ENCODE measurements around the gene DENND2A.
"Not testable (repeated sequence)": the region's sequence is repeated elsewhere in the genome, so short reads cannot be mapped to it uniquely, and the experiment has no call there.

DENND2A gene

DNA sequence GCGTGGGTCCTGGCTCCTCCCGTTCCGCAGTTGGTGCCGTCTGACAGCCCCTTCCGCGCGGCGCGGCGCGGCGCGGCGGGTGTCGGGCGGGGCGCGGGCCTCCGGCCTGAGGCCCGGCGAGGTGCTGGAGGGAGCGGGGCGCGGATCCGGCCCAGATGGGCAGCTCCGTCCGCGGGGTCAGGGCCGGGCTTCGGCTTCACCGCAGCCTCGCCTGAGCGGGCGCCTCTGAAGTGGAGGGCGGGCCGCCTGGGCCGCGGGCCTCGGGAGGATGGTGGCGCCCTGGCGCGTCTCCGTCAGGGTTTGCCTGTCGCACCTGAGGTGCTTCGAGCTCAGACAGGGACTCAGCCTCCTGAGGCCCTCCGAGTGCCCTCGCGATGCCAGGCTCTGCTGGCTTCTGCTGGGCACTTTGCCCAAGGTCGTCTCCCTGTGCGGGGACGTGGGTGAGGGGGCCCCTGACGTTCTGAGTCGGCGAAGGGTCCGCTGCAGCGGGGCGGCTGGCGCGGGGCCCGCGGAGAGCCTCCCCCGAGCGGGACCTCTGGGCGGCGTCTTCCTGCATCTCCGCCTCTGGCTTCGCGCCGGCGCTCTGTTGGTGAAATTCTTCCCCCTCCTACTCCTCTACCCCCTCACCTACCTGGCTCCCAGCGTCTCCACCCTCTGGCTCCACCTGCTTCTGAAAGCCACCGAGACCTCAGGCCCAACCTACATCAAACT is 32.6 kb upstream of the DENND2A start:
- Histone ChIP-seq H3K4me1 (ENCODE audit: control insufficient read depth, insufficient read depth, low read length) (peaks cover 30% of the 10 kb centered on the region), H3K27ac (ENCODE audit: low read length) (peak overlapping the region; percentile 37), H3K9me3 (ENCODE audit: control insufficient read depth in 2 of 2, low read length in 2 of 2) (no peaks in the 10 kb centered on the region), H3K27me3 (ENCODE audit: control insufficient read depth in 1 of 2, insufficient read depth in 2 of 2, low read length in 2 of 2) (no peaks in the 10 kb centered on the region), H3K9ac (ENCODE audit: low read length in 2 of 2) (peak overlapping the region; percentile 73 to 80), H3K36me3 (ENCODE audit: control insufficient read depth in 2 of 2, insufficient read depth in 2 of 2, low read length in 2 of 2) (peaks cover 0 to 7% of the 10 kb centered on the region in 2 donors), H3K4me3 (ENCODE audit: low read length in 2 of 2) (peak overlapping the region; percentile 66 to 82)

DNA sequence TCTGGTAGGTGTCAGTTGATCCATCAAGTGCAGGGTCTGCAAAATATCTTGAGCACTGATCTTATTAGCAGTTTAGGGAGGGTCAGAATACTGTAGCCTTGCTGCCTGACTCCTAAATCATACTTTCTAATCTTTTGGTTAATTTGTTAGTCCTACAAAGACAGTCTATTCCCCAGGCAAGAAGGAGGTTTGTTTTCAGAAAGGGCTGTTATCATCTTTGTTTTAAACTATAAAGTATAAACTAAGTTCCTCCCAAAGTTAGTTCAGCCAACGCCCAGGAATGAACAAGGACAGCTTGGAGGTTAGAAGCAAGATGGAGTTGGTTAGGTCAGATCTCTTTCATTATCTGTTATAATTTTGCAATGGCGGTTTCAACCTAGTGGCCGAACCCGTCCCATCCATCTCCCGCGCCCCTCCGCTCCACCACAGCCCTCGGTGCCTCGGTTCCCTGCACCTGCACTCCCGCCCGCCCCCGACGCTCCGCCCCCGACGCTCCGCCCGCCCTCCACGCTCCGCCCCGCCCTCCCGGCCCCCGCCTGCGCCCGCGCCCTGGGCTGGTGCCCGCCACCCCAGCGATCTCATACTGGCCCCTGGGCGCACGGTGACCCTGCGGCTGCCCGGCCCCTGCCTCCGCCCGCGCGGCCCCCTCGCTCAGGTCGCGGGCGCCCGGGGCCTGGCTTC is 31.9 kb upstream of the DENND2A start, which contains the start of gene ADCK2:
TSS of gene ADCK2 (plus strand) at position 564 of the 681 bp plus-strand sequence. CDS start 386 bp downstream, outside the sequence.
- peak within 1 kb of the TSS; percentile 66 to 82 for H3K4me3 ChIP-seq (ENCODE audit: low read length in 2 of 2)
- peak within 1 kb of the TSS; percentile 73 to 80 for H3K9ac ChIP-seq (ENCODE audit: low read length in 2 of 2)
- peaks cover 30% of the 10 kb centered on the region for H3K4me1 ChIP-seq (ENCODE audit: control insufficient read depth, insufficient read depth, low read length)
- H3K27me3 ChIP-seq (ENCODE audit: control insufficient read depth in 1 of 2, insufficient read depth in 2 of 2, low read length in 2 of 2), result no peaks in the 10 kb centered on the region
- peak within 1 kb of the TSS; percentile 37 for H3K27ac ChIP-seq (ENCODE audit: low read length)
- H3K9me3 ChIP-seq (ENCODE audit: control insufficient read depth in 2 of 2, low read length in 2 of 2), result no peaks in the 10 kb centered on the region
- peaks cover 0 to 2% of the 10 kb centered on the region in 2 donors for H3K36me3 ChIP-seq (ENCODE audit: control insufficient read depth in 2 of 2, insufficient read depth in 2 of 2, low read length in 2 of 2)

DNA sequence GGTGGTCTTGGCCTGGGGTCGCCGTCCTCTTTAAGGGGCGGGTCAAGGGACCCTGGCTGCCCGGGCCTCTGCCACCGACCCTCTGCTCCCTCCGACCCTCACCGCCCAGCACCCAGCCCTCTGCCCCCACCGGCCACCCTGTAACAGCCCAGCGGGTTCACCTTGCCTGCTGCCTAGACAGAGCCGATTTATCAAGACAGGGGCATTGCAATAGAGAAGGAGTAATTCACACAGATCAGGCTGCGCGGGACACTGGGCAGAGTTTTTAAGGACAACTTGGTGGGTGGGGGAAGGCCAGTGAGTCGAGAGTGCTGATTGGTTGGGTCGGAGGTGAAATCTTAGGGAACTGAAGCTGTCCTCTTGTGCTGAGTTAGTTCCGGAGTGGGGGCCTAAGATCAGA is 31.4 kb upstream of the DENND2A start:
- Histone ChIP-seq H3K36me3 (ENCODE audit: control insufficient read depth in 2 of 2, insufficient read depth in 2 of 2, low read length in 2 of 2) (peaks cover 0 to 2% of the 10 kb centered on the region in 2 donors), H3K4me1 (ENCODE audit: control insufficient read depth, insufficient read depth, low read length) (peaks cover 30% of the 10 kb centered on the region), H3K27ac (ENCODE audit: low read length) (no peak overlapping the region), H3K9me3 (ENCODE audit: control insufficient read depth in 2 of 2, low read length in 2 of 2) (no peaks in the 10 kb centered on the region), H3K27me3 (ENCODE audit: control insufficient read depth in 1 of 2, insufficient read depth in 2 of 2, low read length in 2 of 2) (no peaks in the 10 kb centered on the region), H3K4me3 (ENCODE audit: low read length in 2 of 2) (peak overlapping the region; percentile 46 to 82), H3K9ac (ENCODE audit: low read length in 2 of 2) (peak overlapping the region in 1 of 2 donors; percentile 9)

DNA sequence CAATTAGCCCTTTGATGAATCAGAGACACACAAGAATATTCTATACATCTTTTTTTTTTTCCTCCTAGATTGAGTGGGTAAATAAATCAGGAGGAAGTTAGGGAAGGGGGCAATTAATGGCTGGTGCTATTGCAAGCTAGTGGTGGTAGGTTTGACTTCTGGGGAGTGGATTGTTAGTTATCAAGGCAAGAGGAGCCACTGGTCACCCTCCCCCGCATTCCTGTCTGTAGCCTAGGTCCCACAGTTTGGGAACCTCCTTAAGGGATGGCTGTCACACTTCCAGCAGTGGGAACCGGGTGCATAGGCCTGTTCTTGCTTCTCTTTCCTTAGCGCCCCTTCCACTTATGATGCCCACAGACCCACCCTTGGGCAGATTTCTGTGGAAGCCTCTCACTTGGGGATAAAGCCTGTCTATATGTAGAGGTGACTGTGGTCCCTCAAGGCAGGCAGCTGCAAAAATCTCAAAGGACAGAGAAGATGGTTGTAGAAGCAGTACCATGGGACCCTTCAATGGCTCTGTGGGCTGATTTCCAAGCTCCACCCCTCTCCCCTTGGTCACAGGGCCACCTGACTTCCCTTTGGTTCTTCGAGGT is 29.8 kb upstream of the DENND2A start:
- Histone ChIP-seq H3K4me1 (ENCODE audit: control insufficient read depth, insufficient read depth, low read length) (peaks cover 26% of the 10 kb centered on the region), H3K36me3 (ENCODE audit: control insufficient read depth in 2 of 2, insufficient read depth in 2 of 2, low read length in 2 of 2) (no peaks in the 10 kb centered on the region), H3K4me3 (ENCODE audit: low read length in 2 of 2) (no peak overlapping the region), H3K27ac (ENCODE audit: low read length) (no peak overlapping the region), H3K9me3 (ENCODE audit: control insufficient read depth in 2 of 2, low read length in 2 of 2) (no peaks in the 10 kb centered on the region), H3K9ac (ENCODE audit: low read length in 2 of 2) (no peak overlapping the region), H3K27me3 (ENCODE audit: control insufficient read depth in 1 of 2, insufficient read depth in 2 of 2, low read length in 2 of 2) (no peaks in the 10 kb centered on the region)

DNA sequence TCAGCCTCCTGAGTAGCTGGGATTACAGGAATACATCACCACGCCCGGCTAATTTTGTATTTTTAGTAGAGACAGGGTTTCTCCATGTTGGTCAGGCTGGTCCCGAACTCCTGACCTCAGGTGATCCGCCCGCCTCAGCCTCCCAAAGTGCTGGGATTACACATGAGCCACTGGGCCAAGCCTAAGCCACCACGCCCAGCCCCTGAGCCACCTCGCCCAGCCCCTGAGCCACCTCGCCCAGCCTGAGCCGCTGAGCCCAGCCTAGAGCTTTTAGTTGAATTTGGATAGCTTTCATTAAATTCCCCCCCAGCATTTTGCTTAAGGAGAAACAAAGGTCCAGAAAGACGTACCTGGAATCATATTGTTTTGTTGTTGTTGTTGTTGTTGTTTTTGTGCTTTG is 29.2 kb upstream of the DENND2A start:
- not testable (repeated sequence) for H3K27ac ChIP-seq (ENCODE audit: low read length); H3K9ac ChIP-seq (ENCODE audit: low read length in 2 of 2); H3K9me3 ChIP-seq (ENCODE audit: control insufficient read depth in 2 of 2, low read length in 2 of 2); H3K27me3 ChIP-seq (ENCODE audit: control insufficient read depth in 1 of 2, insufficient read depth in 2 of 2, low read length in 2 of 2); H3K36me3 ChIP-seq (ENCODE audit: control insufficient read depth in 2 of 2, insufficient read depth in 2 of 2, low read length in 2 of 2); H3K4me3 ChIP-seq (ENCODE audit: low read length in 2 of 2)
- H3K4me1 ChIP-seq (ENCODE audit: control insufficient read depth, insufficient read depth, low read length), result peaks cover 20% of the 10 kb centered on the region

DNA sequence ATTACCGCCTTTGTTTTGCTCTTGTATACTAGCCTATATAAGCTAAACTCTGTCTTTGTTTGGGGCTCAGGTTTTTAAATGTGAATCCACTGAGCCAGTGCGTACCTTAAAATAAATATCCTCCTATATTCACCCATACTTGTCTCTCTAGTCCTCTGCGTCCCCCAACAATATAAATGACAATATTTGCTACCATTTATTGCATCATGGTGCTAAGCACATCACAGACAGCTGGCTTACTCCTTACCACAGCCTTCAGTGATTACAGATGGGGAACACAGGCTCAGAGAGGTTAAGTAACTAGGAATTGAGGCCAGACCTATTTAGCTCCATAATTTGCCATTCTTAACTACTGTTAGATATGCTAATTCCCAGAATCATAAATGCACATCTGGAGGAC is 28.7 kb upstream of the DENND2A start:
- H3K27me3 ChIP-seq (ENCODE audit: control insufficient read depth in 1 of 2, insufficient read depth in 2 of 2, low read length in 2 of 2), result no peaks in the 10 kb centered on the region
- no peak overlapping the region for H3K9ac ChIP-seq (ENCODE audit: low read length in 2 of 2)
- no peak overlapping the region for H3K27ac ChIP-seq (ENCODE audit: low read length)
- peaks cover 17% of the 10 kb centered on the region for H3K4me1 ChIP-seq (ENCODE audit: control insufficient read depth, insufficient read depth, low read length)
- H3K36me3 ChIP-seq (ENCODE audit: control insufficient read depth in 2 of 2, insufficient read depth in 2 of 2, low read length in 2 of 2), result no peaks in the 10 kb centered on the region
- no peaks in the 10 kb centered on the region for H3K9me3 ChIP-seq (ENCODE audit: control insufficient read depth in 2 of 2, low read length in 2 of 2)
- no peak overlapping the region for H3K4me3 ChIP-seq (ENCODE audit: low read length in 2 of 2)

DNA sequence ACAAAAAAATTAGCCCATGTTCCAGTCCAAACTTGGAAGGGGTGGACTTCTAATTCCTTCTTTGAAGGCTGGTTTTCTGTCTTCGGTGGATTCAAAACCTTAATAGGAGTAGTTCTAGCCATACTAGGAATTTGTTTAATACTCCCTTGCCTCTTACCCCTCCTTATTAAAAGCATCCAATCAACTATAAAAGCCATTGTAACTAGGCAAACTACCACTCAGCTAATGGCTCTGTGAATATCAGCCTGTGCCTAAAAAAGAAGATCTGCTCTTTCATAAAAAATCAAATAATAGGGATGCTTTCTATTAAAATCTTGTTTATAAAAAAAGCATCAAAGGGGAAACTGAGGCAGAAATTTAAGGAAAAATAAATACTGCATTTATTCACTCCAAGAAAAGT is 28.0 kb upstream of the DENND2A start:
- H3K4me3 ChIP-seq (ENCODE audit: low read length in 2 of 2), result no peak overlapping the region
- H3K9me3 ChIP-seq (ENCODE audit: control insufficient read depth in 2 of 2, low read length in 2 of 2), result no peaks in the 10 kb centered on the region
- no peaks in the 10 kb centered on the region for H3K27me3 ChIP-seq (ENCODE audit: control insufficient read depth in 1 of 2, insufficient read depth in 2 of 2, low read length in 2 of 2)
- H3K4me1 ChIP-seq (ENCODE audit: control insufficient read depth, insufficient read depth, low read length), result peaks cover 10% of the 10 kb centered on the region
- no peak overlapping the region for H3K9ac ChIP-seq (ENCODE audit: low read length in 2 of 2)
- no peaks in the 10 kb centered on the region for H3K36me3 ChIP-seq (ENCODE audit: control insufficient read depth in 2 of 2, insufficient read depth in 2 of 2, low read length in 2 of 2)
- no peak overlapping the region for H3K27ac ChIP-seq (ENCODE audit: low read length)

DNA sequence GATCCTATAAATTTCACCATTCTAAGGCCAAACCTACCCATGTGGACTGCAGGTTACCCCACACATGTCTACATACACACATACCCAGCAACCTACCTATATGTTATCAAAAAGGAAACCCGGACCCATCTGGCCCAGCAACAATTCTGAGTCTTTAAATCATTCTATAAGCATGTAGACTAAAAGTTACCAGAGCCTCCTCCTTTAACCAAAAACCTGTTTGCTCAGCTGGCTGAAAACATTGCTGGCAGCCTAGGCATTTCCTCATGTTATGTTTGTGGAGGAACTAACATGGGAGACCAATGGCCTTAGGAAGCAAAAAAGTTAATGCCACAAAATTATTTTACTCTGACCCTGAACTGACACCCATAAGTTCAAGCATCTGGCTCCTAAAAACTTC is 26.9 kb upstream of the DENND2A start:
- Histone ChIP-seq H3K4me1 (ENCODE audit: control insufficient read depth, insufficient read depth, low read length) (peaks cover 3% of the 10 kb centered on the region), H3K9ac (ENCODE audit: low read length in 2 of 2) (no peak overlapping the region), H3K27ac (ENCODE audit: low read length) (no peak overlapping the region), H3K27me3 (ENCODE audit: control insufficient read depth in 1 of 2, insufficient read depth in 2 of 2, low read length in 2 of 2) (no peaks in the 10 kb centered on the region), H3K4me3 (ENCODE audit: low read length in 2 of 2) (no peak overlapping the region), H3K36me3 (ENCODE audit: control insufficient read depth in 2 of 2, insufficient read depth in 2 of 2, low read length in 2 of 2) (no peaks in the 10 kb centered on the region), H3K9me3 (ENCODE audit: control insufficient read depth in 2 of 2, low read length in 2 of 2) (no peaks in the 10 kb centered on the region)

DNA sequence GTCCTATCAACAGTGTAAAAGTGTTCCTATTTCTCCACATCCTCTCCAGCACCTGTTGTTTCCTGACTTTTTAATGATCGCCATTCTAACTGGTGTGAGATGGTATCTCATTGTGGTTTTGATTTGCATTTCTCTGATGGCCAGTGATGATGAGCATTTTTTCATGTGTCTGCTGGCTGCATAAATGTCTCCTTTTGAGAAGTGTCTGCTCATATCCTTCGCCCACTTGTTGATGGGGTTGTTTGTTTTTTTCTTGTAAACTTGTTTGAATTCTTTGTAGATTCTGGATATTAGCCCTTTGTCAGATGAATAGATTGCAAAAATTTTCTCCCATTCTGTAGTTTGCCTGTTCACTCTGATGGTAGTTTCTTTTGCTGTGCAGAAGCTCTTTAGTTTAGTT is 22.3 kb upstream of the DENND2A start:
- H3K27ac ChIP-seq (ENCODE audit: low read length); H3K4me3 ChIP-seq (ENCODE audit: low read length in 2 of 2); H3K4me1 ChIP-seq (ENCODE audit: control insufficient read depth, insufficient read depth, low read length); H3K9me3 ChIP-seq (ENCODE audit: control insufficient read depth in 2 of 2, low read length in 2 of 2); H3K27me3 ChIP-seq (ENCODE audit: control insufficient read depth in 1 of 2, insufficient read depth in 2 of 2, low read length in 2 of 2); H3K36me3 ChIP-seq (ENCODE audit: control insufficient read depth in 2 of 2, insufficient read depth in 2 of 2, low read length in 2 of 2); H3K9ac ChIP-seq (ENCODE audit: low read length in 2 of 2): not testable (repeated sequence)

DNA sequence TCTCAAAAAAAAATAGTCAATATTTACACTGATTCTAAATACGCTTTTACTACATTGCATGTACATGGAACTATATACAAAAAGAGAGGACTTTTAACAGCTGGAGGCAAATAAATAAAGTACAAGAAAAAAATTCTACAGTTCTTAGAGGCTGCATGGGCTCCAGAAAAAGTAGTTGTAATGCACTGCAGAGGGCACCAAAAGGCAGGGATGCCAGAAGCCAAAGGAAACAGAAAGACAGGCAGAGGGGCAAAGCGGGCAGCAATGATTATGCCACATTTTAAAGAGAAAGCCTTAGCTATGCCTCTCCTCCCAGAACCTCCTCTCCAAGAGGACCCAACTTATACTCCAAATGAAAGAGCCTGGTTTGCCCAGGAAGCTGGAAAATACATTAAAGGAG is 20.5 kb upstream of the DENND2A start:
- Histone ChIP-seq H3K9ac (ENCODE audit: low read length in 2 of 2) (no peak overlapping the region), H3K27me3 (ENCODE audit: control insufficient read depth in 1 of 2, insufficient read depth in 2 of 2, low read length in 2 of 2) (no peaks in the 10 kb centered on the region), H3K9me3 (ENCODE audit: control insufficient read depth in 2 of 2, low read length in 2 of 2) (no peaks in the 10 kb centered on the region), H3K4me3 (ENCODE audit: low read length in 2 of 2) (no peak overlapping the region), H3K36me3 (ENCODE audit: control insufficient read depth in 2 of 2, insufficient read depth in 2 of 2, low read length in 2 of 2) (no peaks in the 10 kb centered on the region), H3K27ac (ENCODE audit: low read length) (no peak overlapping the region), H3K4me1 (ENCODE audit: control insufficient read depth, insufficient read depth, low read length) (peaks cover 4% of the 10 kb centered on the region)

DNA sequence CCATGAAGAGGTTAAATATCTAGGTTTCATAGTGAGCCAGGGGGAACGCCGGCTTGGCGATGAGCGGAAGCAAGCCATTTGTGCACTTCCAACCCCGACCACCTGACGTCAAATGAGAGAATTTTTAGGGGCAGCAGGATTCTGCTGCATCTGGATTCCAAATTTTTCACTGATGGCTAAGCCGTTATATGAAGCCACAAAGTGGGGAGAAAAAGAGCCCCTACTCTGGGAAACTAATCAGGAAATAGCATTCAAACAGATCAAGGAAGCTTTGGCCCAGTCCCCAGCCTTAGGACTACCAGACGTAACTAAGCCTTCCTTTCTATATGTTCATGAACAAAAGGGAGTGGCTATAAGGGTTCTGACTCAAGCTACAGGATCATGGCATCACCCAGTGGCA is 19.2 kb upstream of the DENND2A start:
- no peak overlapping the region for H3K9ac ChIP-seq (ENCODE audit: low read length in 2 of 2)
- H3K4me3 ChIP-seq (ENCODE audit: low read length in 2 of 2), result no peak overlapping the region
- H3K27ac ChIP-seq (ENCODE audit: low read length), result no peak overlapping the region
- H3K9me3 ChIP-seq (ENCODE audit: control insufficient read depth in 2 of 2, low read length in 2 of 2), result no peaks in the 10 kb centered on the region
- no peaks in the 10 kb centered on the region for H3K36me3 ChIP-seq (ENCODE audit: control insufficient read depth in 2 of 2, insufficient read depth in 2 of 2, low read length in 2 of 2)
- H3K27me3 ChIP-seq (ENCODE audit: control insufficient read depth in 1 of 2, insufficient read depth in 2 of 2, low read length in 2 of 2), result no peaks in the 10 kb centered on the region
- H3K4me1 ChIP-seq (ENCODE audit: control insufficient read depth, insufficient read depth, low read length), result peaks cover 5% of the 10 kb centered on the region
